Middle frontal gyrus (tissue), 1 donor: Measurements from ENCODE around the gene TMEM87B.

Experiments used
- DNase-seq: peaks from one replicate; pipeline ENCODE4 v3.0.0-alpha.2; 2015; ENCODE audit warnings: low spot score; ENCODE audit errors: extremely low spot score

The TMEM87B gene

GRCh38 chr2:112149866-112150435 is 94.9 kb downstream of the TMEM87B start:
- no peak for DNase-seq

GRCh38 chr2:112150447-112150846 is 95.4 kb downstream of the TMEM87B start:
- no peak for DNase-seq

GRCh38 chr2:112150851-112151250 is 95.8 kb downstream of the TMEM87B start:
- DNase-seq = no peak

GRCh38 chr2:112151271-112151670 is 96.2 kb downstream of the TMEM87B start:
- no peak for DNase-seq

- DNase-seq = no peak
Measured at GRCh38 chr2:112151701-112152440, 96.8 kb downstream of the TMEM87B start.

- no peak for DNase-seq
Measured at GRCh38 chr2:112152476-112153178, 97.6 kb downstream of the TMEM87B start.

GRCh38 chr2:112153179-112153490 is 98.1 kb downstream of the TMEM87B start:
- DNase-seq = no peak

- no peak for DNase-seq
Measured at GRCh38 chr2:112153501-112153900, 98.4 kb downstream of the TMEM87B start.

- DNase-seq = no peak
Measured at GRCh38 chr2:112154246-112155117, 99.4 kb downstream of the TMEM87B start.

- no peak for DNase-seq
Measured at GRCh38 chr2:112155331-112156151, 100.5 kb downstream of the TMEM87B start.

GRCh38 chr2:112156152-112156986 is 101.3 kb downstream of the TMEM87B start:
- DNase-seq = no peak

GRCh38 chr2:112157472-112157871 is 102.4 kb downstream of the TMEM87B start:
- no peak for DNase-seq

- DNase-seq = no peak
Measured at GRCh38 chr2:112159454-112159921, 104.4 kb downstream of the TMEM87B start.

GRCh38 chr2:112160283-112161250 is 105.5 kb downstream of the TMEM87B start:
- DNase-seq = no peak

GRCh38 chr2:112161431-112162145 is 106.5 kb downstream of the TMEM87B start:
- no peak for DNase-seq

- DNase-seq = no peak
Measured at GRCh38 chr2:112162341-112162740, 107.3 kb downstream of the TMEM87B start.

GRCh38 chr2:112162956-112163355 is 107.9 kb downstream of the TMEM87B start:
- DNase-seq = no peak

- no peak for DNase-seq
Measured at GRCh38 chr2:112163541-112163981, 108.5 kb downstream of the TMEM87B start.
